Measurements from ENCODE around the gene GATA3.

DNA sequence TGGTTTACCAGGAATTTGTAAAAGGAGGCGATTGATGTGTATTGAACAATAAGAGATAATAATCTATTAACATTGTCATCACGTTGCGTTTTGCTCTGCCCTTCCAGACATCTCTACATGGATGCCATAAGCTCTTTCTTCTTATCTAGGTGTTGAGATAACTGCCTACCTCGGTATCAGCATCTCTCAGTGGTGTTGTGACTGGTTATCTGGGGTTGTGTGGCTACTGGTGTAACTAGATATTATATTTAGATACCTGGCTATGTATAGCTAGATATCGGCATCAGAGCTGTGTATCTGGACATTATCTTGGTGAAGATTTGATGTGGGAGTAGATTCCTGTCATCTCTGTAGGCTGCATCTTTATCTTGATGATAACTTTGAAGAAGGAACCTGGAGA, 17.2 kb downstream of the GATA3 start:
- TF ChIP-seq, protein P1, sequence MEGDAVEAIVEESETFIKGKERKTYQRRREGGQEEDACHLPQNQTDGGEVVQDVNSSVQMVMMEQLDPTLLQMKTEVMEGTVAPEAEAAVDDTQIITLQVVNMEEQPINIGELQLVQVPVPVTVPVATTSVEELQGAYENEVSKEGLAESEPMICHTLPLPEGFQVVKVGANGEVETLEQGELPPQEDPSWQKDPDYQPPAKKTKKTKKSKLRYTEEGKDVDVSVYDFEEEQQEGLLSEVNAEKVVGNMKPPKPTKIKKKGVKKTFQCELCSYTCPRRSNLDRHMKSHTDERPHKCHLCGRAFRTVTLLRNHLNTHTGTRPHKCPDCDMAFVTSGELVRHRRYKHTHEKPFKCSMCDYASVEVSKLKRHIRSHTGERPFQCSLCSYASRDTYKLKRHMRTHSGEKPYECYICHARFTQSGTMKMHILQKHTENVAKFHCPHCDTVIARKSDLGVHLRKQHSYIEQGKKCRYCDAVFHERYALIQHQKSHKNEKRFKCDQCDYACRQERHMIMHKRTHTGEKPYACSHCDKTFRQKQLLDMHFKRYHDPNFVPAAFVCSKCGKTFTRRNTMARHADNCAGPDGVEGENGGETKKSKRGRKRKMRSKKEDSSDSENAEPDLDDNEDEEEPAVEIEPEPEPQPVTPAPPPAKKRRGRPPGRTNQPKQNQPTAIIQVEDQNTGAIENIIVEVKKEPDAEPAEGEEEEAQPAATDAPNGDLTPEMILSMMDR (IDR thresholded peaks at IDR 0.05; ENCODE audit: poor library complexity, severe bottlenecking): no peak
- no peak for TF ChIP-seq SMC3 (conservative IDR thresholded peaks at IDR 0.05; ENCODE audit: poor library complexity)
- no peak for TF ChIP-seq EP300 (conservative IDR thresholded peaks at IDR 0.05; ENCODE audit: poor library complexity, severe bottlenecking)
- no peak for TF ChIP-seq EZH2 (IDR thresholded peaks at IDR 0.05; ENCODE audit: borderline replicate concordance, insufficient read depth, low read length, poor library complexity, severe bottlenecking)
- TF ChIP-seq, protein P2, sequence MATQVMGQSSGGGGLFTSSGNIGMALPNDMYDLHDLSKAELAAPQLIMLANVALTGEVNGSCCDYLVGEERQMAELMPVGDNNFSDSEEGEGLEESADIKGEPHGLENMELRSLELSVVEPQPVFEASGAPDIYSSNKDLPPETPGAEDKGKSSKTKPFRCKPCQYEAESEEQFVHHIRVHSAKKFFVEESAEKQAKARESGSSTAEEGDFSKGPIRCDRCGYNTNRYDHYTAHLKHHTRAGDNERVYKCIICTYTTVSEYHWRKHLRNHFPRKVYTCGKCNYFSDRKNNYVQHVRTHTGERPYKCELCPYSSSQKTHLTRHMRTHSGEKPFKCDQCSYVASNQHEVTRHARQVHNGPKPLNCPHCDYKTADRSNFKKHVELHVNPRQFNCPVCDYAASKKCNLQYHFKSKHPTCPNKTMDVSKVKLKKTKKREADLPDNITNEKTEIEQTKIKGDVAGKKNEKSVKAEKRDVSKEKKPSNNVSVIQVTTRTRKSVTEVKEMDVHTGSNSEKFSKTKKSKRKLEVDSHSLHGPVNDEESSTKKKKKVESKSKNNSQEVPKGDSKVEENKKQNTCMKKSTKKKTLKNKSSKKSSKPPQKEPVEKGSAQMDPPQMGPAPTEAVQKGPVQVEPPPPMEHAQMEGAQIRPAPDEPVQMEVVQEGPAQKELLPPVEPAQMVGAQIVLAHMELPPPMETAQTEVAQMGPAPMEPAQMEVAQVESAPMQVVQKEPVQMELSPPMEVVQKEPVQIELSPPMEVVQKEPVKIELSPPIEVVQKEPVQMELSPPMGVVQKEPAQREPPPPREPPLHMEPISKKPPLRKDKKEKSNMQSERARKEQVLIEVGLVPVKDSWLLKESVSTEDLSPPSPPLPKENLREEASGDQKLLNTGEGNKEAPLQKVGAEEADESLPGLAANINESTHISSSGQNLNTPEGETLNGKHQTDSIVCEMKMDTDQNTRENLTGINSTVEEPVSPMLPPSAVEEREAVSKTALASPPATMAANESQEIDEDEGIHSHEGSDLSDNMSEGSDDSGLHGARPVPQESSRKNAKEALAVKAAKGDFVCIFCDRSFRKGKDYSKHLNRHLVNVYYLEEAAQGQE (IDR thresholded peaks at IDR 0.05; ENCODE audit: borderline replicate concordance): no peak
- no peak for TF ChIP-seq POLR2AphosphoS5 (IDR thresholded peaks at IDR 0.05)
- TF ChIP-seq MXI1 (conservative IDR thresholded peaks at IDR 0.05; ENCODE audit: poor library complexity, severe bottlenecking): no peak

Data from neural cell (in vitro differentiated cells).